GM23338 (cell line): ENCODE data around the gene C13orf46.

Experiments
- CTCF ChIP-seq, 2 experiments: fragments of 200-600 bp in 1 of 2; sonication (generic) in 1 of 2; conservative IDR thresholded peaks; 2 replicates each; pipeline versions ENCODE4 v1.5.1 to v1.6.1; 2016 to 2017; ENCODE audit warnings: antibody characterized with exemption in 2 of 2, low read depth in 2 of 2, mild to moderate bottlenecking in 2 of 2, moderate library complexity in 1 of 2
- EZH2 ChIP-seq: fragments of 200-600 bp; sonication (generic); IDR thresholded peaks from one replicate; pipeline ENCODE4 v1.8.0; 2017; ENCODE audit warnings: antibody characterized with exemption, mild to moderate bottlenecking, low read depth; ENCODE audit not compliant: unreplicated experiment
- JUNB ChIP-seq: IDR thresholded peaks from one replicate; pipeline ENCODE4 v1.6.1; 2016; ENCODE audit warnings: antibody characterized with exemption; ENCODE audit not compliant: unreplicated experiment
- POLR2AphosphoS5 ChIP-seq: IDR thresholded peaks from 2 replicates; pipeline ENCODE4 v1.6.1; 2016; ENCODE audit warnings: antibody characterized with exemption, low read depth

DNA sequence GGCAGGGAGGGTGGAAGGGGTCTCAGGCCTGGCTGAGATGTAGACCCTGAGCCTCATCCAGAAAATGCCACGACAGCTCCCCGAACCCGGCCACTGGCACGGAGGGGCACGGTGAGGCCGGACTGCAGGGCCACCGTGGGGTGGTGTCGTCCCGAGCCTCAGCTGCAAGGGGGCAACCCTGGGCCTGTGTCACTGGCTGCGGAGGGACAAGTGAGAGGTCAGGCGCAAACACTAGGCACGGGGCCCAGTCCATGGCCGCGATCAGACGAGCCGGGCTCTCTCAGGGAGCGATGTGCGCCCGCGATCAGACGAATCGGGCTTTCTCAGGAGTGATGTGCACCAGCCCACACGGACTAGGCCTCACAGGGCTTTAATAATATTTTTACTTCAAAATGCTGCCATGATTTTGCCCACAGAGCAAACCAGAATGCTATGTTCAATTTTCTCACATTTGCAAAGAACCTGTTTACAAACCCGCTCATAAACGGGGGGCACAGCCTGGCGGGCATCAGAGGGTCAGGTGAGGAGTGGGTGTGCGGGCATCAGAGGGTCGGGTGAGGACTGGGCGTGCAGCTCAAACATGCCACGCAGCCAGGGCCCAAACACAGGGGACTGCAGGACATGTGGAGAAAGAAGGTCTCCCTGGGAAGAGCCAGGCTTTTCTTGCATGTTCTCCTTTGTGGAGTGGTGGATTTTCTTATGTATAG, 42.6 kb upstream of the C13orf46 start:
- TF ChIP-seq CTCF (conservative IDR thresholded peaks at IDR 0.05; ENCODE audit: low read depth in 2 of 2) (no peak), JUNB (no peak), POLR2AphosphoS5 (no peak), EZH2 (no peak)
